ENCODE measurements around the gene HMCN2. TPM values are rescaled to one million over a fixed set of nuclear protein-coding genes. Genes with fewer than 3 reads are reported as not detected.

Gene HMCN2
- total and polyA plus RNA-seq, 2 donors (not counting 1 experiment from before 2014, with no cell fraction given): 0.01 TPM; not detected in 1

DNA sequence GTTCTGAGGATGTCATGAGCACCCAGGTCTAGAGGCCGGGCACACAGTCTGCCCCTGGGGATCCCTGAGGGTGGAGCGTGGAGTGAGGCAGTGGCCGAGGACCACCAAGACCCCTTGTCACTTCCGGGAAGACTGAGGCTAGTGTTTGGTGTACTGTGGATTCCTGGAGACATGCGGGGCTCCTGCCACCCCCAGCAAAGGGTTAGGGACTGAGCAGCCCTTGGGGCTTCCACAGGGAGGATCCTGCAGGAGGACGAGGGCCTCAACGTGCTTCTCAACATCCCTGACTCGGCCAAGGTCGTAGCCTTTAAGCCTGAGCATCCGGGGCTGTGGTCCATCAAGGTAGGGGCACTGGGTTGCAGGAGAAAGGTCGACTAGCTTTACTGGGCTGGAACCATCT, 29.9 kb downstream of the HMCN2 start:
- TF ChIP-seq EZH2 (IDR thresholded peaks at IDR 0.05; ENCODE audit: borderline replicate concordance, insufficient read depth, low read depth, low read length, poor library complexity, severe bottlenecking): no peak
- TF ChIP-seq, protein P1, sequence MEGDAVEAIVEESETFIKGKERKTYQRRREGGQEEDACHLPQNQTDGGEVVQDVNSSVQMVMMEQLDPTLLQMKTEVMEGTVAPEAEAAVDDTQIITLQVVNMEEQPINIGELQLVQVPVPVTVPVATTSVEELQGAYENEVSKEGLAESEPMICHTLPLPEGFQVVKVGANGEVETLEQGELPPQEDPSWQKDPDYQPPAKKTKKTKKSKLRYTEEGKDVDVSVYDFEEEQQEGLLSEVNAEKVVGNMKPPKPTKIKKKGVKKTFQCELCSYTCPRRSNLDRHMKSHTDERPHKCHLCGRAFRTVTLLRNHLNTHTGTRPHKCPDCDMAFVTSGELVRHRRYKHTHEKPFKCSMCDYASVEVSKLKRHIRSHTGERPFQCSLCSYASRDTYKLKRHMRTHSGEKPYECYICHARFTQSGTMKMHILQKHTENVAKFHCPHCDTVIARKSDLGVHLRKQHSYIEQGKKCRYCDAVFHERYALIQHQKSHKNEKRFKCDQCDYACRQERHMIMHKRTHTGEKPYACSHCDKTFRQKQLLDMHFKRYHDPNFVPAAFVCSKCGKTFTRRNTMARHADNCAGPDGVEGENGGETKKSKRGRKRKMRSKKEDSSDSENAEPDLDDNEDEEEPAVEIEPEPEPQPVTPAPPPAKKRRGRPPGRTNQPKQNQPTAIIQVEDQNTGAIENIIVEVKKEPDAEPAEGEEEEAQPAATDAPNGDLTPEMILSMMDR (IDR thresholded peaks at IDR 0.05): no peak
- H3K9me3 Mint-ChIP-seq (ENCODE audit: insufficient read depth): no peaks in the 10 kb centered on the region
- H3K4me1 Mint-ChIP-seq: no peaks in the 10 kb centered on the region
- no peak for DNase-seq
- WGBS (ENCODE audit: insufficient coverage): 73% methylated on average over 6 of the region's 11 CpGs
- ChIA-PET CTCF (no interaction called here), POLR2A (no interaction called here)
- no peak overlapping the region for H2AFZ ChIP-seq (ENCODE audit: insufficient read depth, low read depth, low read length, poor library complexity, severe bottlenecking)
- H3K79me2 ChIP-seq (ENCODE audit: control insufficient read depth, insufficient read depth, low read length): no peaks in the 10 kb centered on the region
- H3K9me3 ChIP-seq (ENCODE audit: control extremely low read depth in 1 of 3, control insufficient read depth in 2 of 3, insufficient read depth in 1 of 3, low read length in 2 of 3): no peaks in the 10 kb centered on the region
- no peak for ATAC-seq (ENCODE audit: low read depth)
- no peak overlapping the region for H3K27ac Mint-ChIP-seq
- no peaks in the 10 kb centered on the region for H3K4me1 ChIP-seq (ENCODE audit: control insufficient read depth in 2 of 2, insufficient read depth in 2 of 2, low read length in 2 of 2)
- H3K9ac ChIP-seq (ENCODE audit: low read length): no peak overlapping the region
- H3K4me3 Mint-ChIP-seq: no peak overlapping the region
- no peak overlapping the region for H3K4me2 ChIP-seq (replicated peaks; ENCODE audit: low read depth, low read length, poor library complexity, severe bottlenecking)
- intact Hi-C loops (cut with micrococcal nuclease): no loop called here
- H4K20me1 ChIP-seq (ENCODE audit: control insufficient read depth, insufficient read depth, low read length, poor library complexity, severe bottlenecking): no peaks in the 10 kb centered on the region
- no peak overlapping the region for H3K4me3 ChIP-seq (ENCODE audit: control extremely low read depth in 1 of 5, extremely low read depth in 1 of 5, insufficient read depth in 1 of 5, low read depth in 2 of 5, low read length in 4 of 5)
- H3K27me3 ChIP-seq (replicated peaks in 1 of 4; ENCODE audit: control extremely low read depth in 1 of 4, control insufficient read depth in 3 of 4, insufficient read depth in 4 of 4, low read length in 3 of 4): no peaks in the 10 kb centered on the region
- peaks cover 19% of the 10 kb centered on the region for H3K27me3 Mint-ChIP-seq
- no peak overlapping the region for H3K27ac ChIP-seq (ENCODE audit: low read length in 2 of 2)
- H3K36me3 ChIP-seq (replicated peaks in 1 of 2; ENCODE audit: control extremely low read depth in 1 of 2, control insufficient read depth in 1 of 2, extremely low read depth in 1 of 2, insufficient read depth in 2 of 2, low read length in 1 of 2): no peaks in the 10 kb centered on the region

DNA sequence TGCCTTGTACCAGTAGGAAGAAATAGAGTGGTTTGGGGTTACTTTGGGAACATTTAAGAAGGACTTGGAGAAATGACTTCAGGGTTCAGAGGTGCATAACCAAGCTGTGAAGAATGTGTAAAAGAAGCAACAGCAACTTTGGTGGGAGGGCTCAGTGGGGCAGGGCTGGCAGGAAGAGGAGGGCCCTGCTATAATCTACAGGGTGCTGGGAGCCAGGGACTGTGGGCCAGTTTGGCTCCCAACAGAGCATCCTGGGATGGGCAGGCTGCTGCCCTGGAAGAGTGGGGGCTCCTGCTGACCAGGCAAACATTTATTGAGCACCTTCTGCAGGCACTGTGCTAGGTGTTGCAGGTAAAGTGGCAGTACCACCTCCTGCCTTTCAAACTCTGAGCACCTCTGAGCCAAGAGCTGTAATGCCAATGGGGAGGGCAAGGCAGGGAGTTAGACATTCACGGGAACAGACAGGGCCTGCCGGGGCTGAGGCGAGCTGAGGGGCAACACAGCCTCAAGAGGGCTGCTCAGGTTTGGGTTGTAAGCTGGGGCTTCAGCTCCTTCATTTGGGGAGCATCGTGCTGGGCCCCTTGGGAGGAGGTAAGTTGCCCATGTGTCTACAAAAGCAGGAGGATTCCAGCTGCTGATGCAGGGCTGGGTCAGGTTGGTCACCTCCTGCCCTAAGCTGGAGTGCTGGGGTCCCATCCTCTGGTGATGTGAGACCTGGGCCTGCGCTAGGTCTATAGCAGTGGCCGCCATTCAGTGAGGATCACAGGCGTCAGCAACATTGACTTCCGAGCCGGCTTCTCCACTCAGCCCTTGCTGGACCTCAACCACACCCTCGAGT, 30.6 kb downstream of the HMCN2 start:
- no peaks in the 10 kb centered on the region for H3K9me3 ChIP-seq (ENCODE audit: control extremely low read depth in 1 of 3, control insufficient read depth in 2 of 3, insufficient read depth in 1 of 3, low read length in 2 of 3)
- no peak for ATAC-seq (ENCODE audit: low read depth)
- no peaks in the 10 kb centered on the region for H3K79me2 ChIP-seq (ENCODE audit: control insufficient read depth, insufficient read depth, low read length)
- H3K4me3 Mint-ChIP-seq: no peak overlapping the region
- intact Hi-C loops (cut with micrococcal nuclease): no loop called here
- no peaks in the 10 kb centered on the region for H3K36me3 ChIP-seq (replicated peaks in 1 of 2; ENCODE audit: control extremely low read depth in 1 of 2, control insufficient read depth in 1 of 2, extremely low read depth in 1 of 2, insufficient read depth in 2 of 2, low read length in 1 of 2)
- H3K27me3 ChIP-seq (replicated peaks in 1 of 4; ENCODE audit: control extremely low read depth in 1 of 4, control insufficient read depth in 3 of 4, insufficient read depth in 4 of 4, low read length in 3 of 4): peaks cover 0 to 2% (median 0%) of the 10 kb centered on the region in 4 experiments
- no peaks in the 10 kb centered on the region for H3K4me1 ChIP-seq (ENCODE audit: control insufficient read depth in 2 of 2, insufficient read depth in 2 of 2, low read length in 2 of 2)
- H3K9ac ChIP-seq (ENCODE audit: low read length): no peak overlapping the region
- WGBS (ENCODE audit: insufficient coverage): 87% methylated on average over 9 of the region's 10 CpGs
- no peak for TF ChIP-seq EZH2 (IDR thresholded peaks at IDR 0.05; ENCODE audit: borderline replicate concordance, insufficient read depth, low read depth, low read length, poor library complexity, severe bottlenecking)
- TF ChIP-seq, protein P1 (IDR thresholded peaks at IDR 0.05): no peak
- H3K4me1 Mint-ChIP-seq: no peaks in the 10 kb centered on the region
- no peak for DNase-seq
- no peak overlapping the region for H3K4me2 ChIP-seq (replicated peaks; ENCODE audit: low read depth, low read length, poor library complexity, severe bottlenecking)
- no peak overlapping the region for H3K4me3 ChIP-seq (ENCODE audit: control extremely low read depth in 1 of 5, extremely low read depth in 1 of 5, insufficient read depth in 1 of 5, low read depth in 2 of 5, low read length in 4 of 5)
- no peak overlapping the region for H2AFZ ChIP-seq (ENCODE audit: insufficient read depth, low read depth, low read length, poor library complexity, severe bottlenecking)
- peaks cover 21% of the 10 kb centered on the region for H3K27me3 Mint-ChIP-seq
- no peaks in the 10 kb centered on the region for H4K20me1 ChIP-seq (ENCODE audit: control insufficient read depth, insufficient read depth, low read length, poor library complexity, severe bottlenecking)
- no peaks in the 10 kb centered on the region for H3K9me3 Mint-ChIP-seq (ENCODE audit: insufficient read depth)
- no peak overlapping the region for H3K27ac ChIP-seq (ENCODE audit: low read length in 2 of 2)
- POLR2A ChIA-PET: no interaction called here
- no peak overlapping the region for H3K27ac Mint-ChIP-seq
- CTCF ChIA-PET: no interaction called here
